GM12878 (cell line): ENCODE data around the gene SEC16A. TPM values are rescaled to one million over a fixed set of nuclear protein-coding genes. Genes with fewer than 3 reads are reported as not detected.

ENCODE experiments used
- ATAC-seq: fragments of 200-7000 bp; cut with Tn5 transposase; 3 replicates; pipeline ENCODE4 v1.9.1; 2020; ENCODE audit warnings: mild to moderate bottlenecking, moderate library complexity
- BruUV-seq: library from RNA; stranded (reverse); fragments of 400-500 nt; replicated peaks from 2 replicates; lab custom pipeline; 2021; lab: Mats Ljungman, UMichigan
- CTCF ChIA-PET: fragments of 300-600 bp; sonication (Branson Sonifier 250); formaldehyde crosslinking; extraction: SDS; loops from one replicate; lab custom pipeline; 2021; ENCODE audit warnings: inconsistent platforms; lab: Yijun Ruan, JAX
- POLR2A ChIA-PET: fragments of 350-600 bp; formaldehyde crosslinking; extraction: SDS; loops from one replicate; lab custom pipeline; 2021; ENCODE audit warnings: inconsistent platforms; lab: Charles Lee
- RAD21 ChIA-PET: fragments of 300-600 bp; sonication (Branson Sonifier 250); formaldehyde crosslinking; loops from one replicate; lab custom pipeline; 2023; ENCODE audit warnings: antibody characterized with exemption; ENCODE audit not compliant: unreplicated experiment; lab: Charles Lee
- SMC1A ChIA-PET: fragments of 300-600 bp; sonication (Branson Sonifier 250); formaldehyde crosslinking; loops from one replicate; lab custom pipeline; 2023; ENCODE audit not compliant: unreplicated experiment, uncharacterized antibody; lab: Charles Lee
- DNase-seq: peaks from one replicate; pipeline ENCODE4 v3.0.0-alpha.2; 2011; ENCODE audit warnings: low read depth, low spot score
- FAIRE-seq: peaks from 3 replicates; lab custom pipeline; 2011; peaks lifted over from hg19 to GRCh38; lab: Jason Lieb, UNC
- H2AFZ ChIP-seq: 2 replicates; pipeline ENCODE4 v1.6.0; 2011; ENCODE audit warnings: low read depth, low read length, control low read depth; ENCODE audit not compliant: control insufficient read depth
- H3K27ac ChIP-seq: 2 replicates; pipeline ENCODE4 v1.5.1; 2011; ENCODE audit warnings: control low read depth; ENCODE audit not compliant: control insufficient read depth, insufficient read depth
- H3K27me3 ChIP-seq, 2 experiments: replicated peaks in 1 of 2; 2 replicates each; pipeline versions ENCODE4 v1.6.0 to v1.6.1; 2011; ENCODE audit warnings: low read length in 1 of 2; ENCODE audit not compliant: control insufficient read depth in 2 of 2, insufficient read depth in 2 of 2
- H3K36me3 ChIP-seq, 2 experiments: 2 replicates each; pipeline ENCODE4 v1.5.1; 2011; ENCODE audit warnings: low read length in 1 of 2; ENCODE audit not compliant: control insufficient read depth in 2 of 2, insufficient read depth in 2 of 2
- H3K4me1 ChIP-seq: 2 replicates; pipeline ENCODE4 v1.6.1; 2011; ENCODE audit warnings: mild to moderate bottlenecking, low read length, moderate library complexity, mixed read lengths; ENCODE audit not compliant: control insufficient read depth, insufficient read depth
- H3K4me2 ChIP-seq: 2 replicates; pipeline ENCODE4 v1.6.0; 2011; ENCODE audit warnings: control low read depth; ENCODE audit not compliant: control insufficient read depth, insufficient read depth
- H3K4me3 ChIP-seq: fragments of 200-600 bp; sonication (generic); 2 replicates; pipeline ENCODE4 v1.5.1; 2016
- H3K79me2 ChIP-seq: 2 replicates; pipeline ENCODE4 v1.6.0; 2011; ENCODE audit warnings: low read length; ENCODE audit not compliant: control insufficient read depth, insufficient read depth
- H3K9ac ChIP-seq: 2 replicates; pipeline ENCODE4 v1.8.0; 2011; ENCODE audit warnings: low read length, control low read depth, mixed read lengths; ENCODE audit not compliant: control insufficient read depth, insufficient read depth
- H3K9me3 ChIP-seq: replicated peaks from 3 replicates; pipeline ENCODE4 v1.5.1; 2011; ENCODE audit warnings: mild to moderate bottlenecking, low read length; ENCODE audit not compliant: control insufficient read depth, insufficient read depth
- H4K20me1 ChIP-seq: 2 replicates; pipeline ENCODE4 v1.6.0; 2011; ENCODE audit not compliant: control insufficient read depth, insufficient read depth
- BHLHE40 ChIP-seq, 2 experiments: fragments of 450-650 bp in 1 of 2; IDR thresholded peaks; 2 replicates each; pipeline ENCODE4 v1.6.1; 2011 to 2017; ENCODE audit warnings: low read depth in 2 of 2, borderline replicate concordance in 1 of 2, improper control_type of control experiment in 1 of 2, low read length in 1 of 2, mild to moderate bottlenecking in 1 of 2
- BMI1 ChIP-seq: fragments of 450-650 bp; IDR thresholded peaks from 2 replicates; pipeline ENCODE4 v1.6.1; 2016; ENCODE audit warnings: mild to moderate bottlenecking, moderate library complexity, borderline replicate concordance
- CHD4 ChIP-seq: fragments of 200-600 bp; sonication (generic); IDR thresholded peaks from 2 replicates; pipeline ENCODE4 v1.6.1; 2016; ENCODE audit warnings: mild to moderate bottlenecking
- CTCF ChIP-seq, 3 experiments: IDR thresholded peaks in 2 of 3; conservative IDR thresholded peaks in 1 of 3; 2 replicates each; pipeline ENCODE4 v1.5.1; 2011; ENCODE audit warnings: low read depth in 3 of 3, low read length in 3 of 3, mild to moderate bottlenecking in 3 of 3, control low read depth in 2 of 3, moderate library complexity in 2 of 3, inconsistent platforms in 1 of 3, mixed read lengths in 1 of 3; ENCODE audit not compliant: control insufficient read depth in 2 of 3, insufficient read depth in 1 of 3; ENCODE audit errors: extremely low read depth in 1 of 3
- HDAC6 ChIP-seq: fragments of 200-600 bp; sonication (generic); IDR thresholded peaks from one replicate; pipeline ENCODE4 v1.8.0; 2017; ENCODE audit warnings: antibody characterized with exemption; ENCODE audit not compliant: unreplicated experiment
- HDGF ChIP-seq: fragments of 450-650 bp; IDR thresholded peaks from 2 replicates; pipeline ENCODE4 v1.6.1; 2016; ENCODE audit warnings: antibody characterized with exemption
- NKRF ChIP-seq: fragments of 450-650 bp; conservative IDR thresholded peaks from 2 replicates; pipeline ENCODE4 v1.6.1; 2017; ENCODE audit warnings: mild to moderate bottlenecking, moderate library complexity
- NR2F1 ChIP-seq: fragments of 450-650 bp; conservative IDR thresholded peaks from 2 replicates; pipeline ENCODE4 v1.6.1; 2017; ENCODE audit warnings: mild to moderate bottlenecking
- PAX5 ChIP-seq: IDR thresholded peaks from 2 replicates; pipeline ENCODE4 v1.6.1; 2011; ENCODE audit warnings: low read depth, low read length, borderline replicate concordance
- PBX3 ChIP-seq: IDR thresholded peaks from 2 replicates; pipeline ENCODE4 v1.6.1; 2011; ENCODE audit warnings: mild to moderate bottlenecking, low read depth, low read length, moderate library complexity; ENCODE audit not compliant: insufficient replicate concordance
- RELA ChIP-seq: fragments of 450-650 bp; IDR thresholded peaks from 2 replicates; pipeline ENCODE4 v1.8.0; 2014; ENCODE audit warnings: borderline replicate concordance; ENCODE audit not compliant: partially characterized antibody
- TARDBP ChIP-seq: IDR thresholded peaks from 2 replicates; pipeline ENCODE4 v1.6.1; 2016; ENCODE audit warnings: borderline replicate concordance
- YBX1 ChIP-seq: fragments of 450-650 bp; IDR thresholded peaks from 2 replicates; pipeline ENCODE4 v1.6.1; 2016; ENCODE audit warnings: antibody characterized with exemption
- WGBS: methylation state at CpG from one replicate; pipeline ENCODE4 v1.1.6; 2016; ENCODE audit warnings: low lambda C conversion rate; ENCODE audit not compliant: insufficient replicate concordance, insufficient coverage; ENCODE audit errors: missing lambda C conversion rate; 5-methylcytosine and 5-hydroxymethylcytosine counted together
- in situ Hi-C: fragments of 300-500 bp; cut with MboI; formaldehyde crosslinking; loops from 9 replicates; pipeline ENCODE4 v1.14.3; 2018; ENCODE audit warnings: mixed read lengths
- intact Hi-C: fragments of 100-400 bp; cut with micrococcal nuclease; formaldehyde crosslinking; loops from one replicate; pipeline ENCODE4 v1.14.2; 2022; ENCODE audit not compliant: unreplicated experiment
- polyA plus RNA-seq, 11 experiments: library from polyadenylated mRNA; depleted of rRNA in 4 of 11; unstranded in 6 of 11; stranded (reverse) in 5 of 11; fragments of >200 nt; fragmentation: Nextera tagmentation in 4 of 11; fragmentation: Illumina TruSeq in 1 of 11; extraction: Ambion mirVana in 4 of 11; extraction: Trizol in 1 of 11; gene quantifications; 1 replicate in 1 of 11; 2 replicates in 10 of 11; pipeline versions ENCODE4 v1.2.1 to v1.2.3, GENCODE V29; 2011 to 2016; ENCODE audit warnings: inconsistent platforms in 2 of 11, missing spikeins in 2 of 11, low read depth in 1 of 11
- total RNA-seq, 4 experiments: library from RNA; depleted of rRNA in 3 of 4; stranded (reverse); fragments of >200 nt in 3 of 4; fragmentation: Illumina TruSeq in 1 of 4; extraction: Trizol in 1 of 4; gene quantifications; 2 replicates each; pipeline versions ENCODE4 v1.2.1 to v1.2.3, GENCODE V29; 2013 to 2021

The SEC16A gene
- total and polyA plus RNA-seq, 10 of the 15 experiments (the other 5 are each of a cell fraction or from before 2014, with no cell fraction given), result 9.9 to 59.1 (median 21.7) TPM

DNA sequence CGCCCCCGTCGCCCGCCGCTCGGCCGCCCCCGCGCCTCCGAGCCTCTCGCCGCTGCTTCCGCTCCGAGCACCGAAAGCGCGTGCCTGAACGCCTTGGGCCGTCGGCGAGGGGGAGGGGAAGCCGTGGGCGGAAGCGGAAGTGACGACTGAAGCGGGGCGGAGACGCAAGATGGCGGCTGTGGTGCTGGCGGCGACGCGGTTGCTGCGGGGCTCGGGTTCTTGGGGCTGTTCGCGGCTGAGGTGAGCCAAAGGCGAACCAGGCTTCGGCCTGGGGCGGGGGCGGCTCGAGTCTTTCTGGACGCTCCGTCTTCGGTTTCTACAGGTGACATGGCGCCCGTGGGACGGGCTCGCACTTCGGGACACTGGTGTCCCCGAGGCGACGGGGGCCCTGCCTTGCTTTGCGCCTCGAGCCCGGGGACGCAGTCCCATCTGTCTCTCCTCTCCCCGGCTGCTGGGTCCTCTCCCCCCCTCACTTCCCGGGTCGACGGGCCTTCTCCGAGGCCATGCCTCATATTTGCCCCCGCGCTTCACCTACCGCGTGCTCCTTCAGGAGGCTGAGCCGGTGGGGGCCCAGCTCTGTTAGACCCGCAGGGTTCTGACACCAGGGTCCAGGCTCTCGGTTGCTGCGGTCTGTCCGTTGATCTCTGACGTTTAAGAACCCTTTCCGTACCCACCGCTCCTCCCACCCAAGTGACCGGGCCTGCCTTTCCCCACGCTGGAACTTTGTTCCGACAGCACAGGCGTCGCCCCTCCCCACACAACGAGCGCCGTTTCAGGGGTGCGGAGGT is 72.1 kb downstream of the SEC16A start, which contains the start of the genes ENTR1 and PMPCA (continued):
- TF ChIP-seq HDGF (0 out of 2 replicates have a peak, but pooled peaks have one; percentile 50), CHD4 (no peak), PBX3 (no peak), PAX5 (no peak)

DNA sequence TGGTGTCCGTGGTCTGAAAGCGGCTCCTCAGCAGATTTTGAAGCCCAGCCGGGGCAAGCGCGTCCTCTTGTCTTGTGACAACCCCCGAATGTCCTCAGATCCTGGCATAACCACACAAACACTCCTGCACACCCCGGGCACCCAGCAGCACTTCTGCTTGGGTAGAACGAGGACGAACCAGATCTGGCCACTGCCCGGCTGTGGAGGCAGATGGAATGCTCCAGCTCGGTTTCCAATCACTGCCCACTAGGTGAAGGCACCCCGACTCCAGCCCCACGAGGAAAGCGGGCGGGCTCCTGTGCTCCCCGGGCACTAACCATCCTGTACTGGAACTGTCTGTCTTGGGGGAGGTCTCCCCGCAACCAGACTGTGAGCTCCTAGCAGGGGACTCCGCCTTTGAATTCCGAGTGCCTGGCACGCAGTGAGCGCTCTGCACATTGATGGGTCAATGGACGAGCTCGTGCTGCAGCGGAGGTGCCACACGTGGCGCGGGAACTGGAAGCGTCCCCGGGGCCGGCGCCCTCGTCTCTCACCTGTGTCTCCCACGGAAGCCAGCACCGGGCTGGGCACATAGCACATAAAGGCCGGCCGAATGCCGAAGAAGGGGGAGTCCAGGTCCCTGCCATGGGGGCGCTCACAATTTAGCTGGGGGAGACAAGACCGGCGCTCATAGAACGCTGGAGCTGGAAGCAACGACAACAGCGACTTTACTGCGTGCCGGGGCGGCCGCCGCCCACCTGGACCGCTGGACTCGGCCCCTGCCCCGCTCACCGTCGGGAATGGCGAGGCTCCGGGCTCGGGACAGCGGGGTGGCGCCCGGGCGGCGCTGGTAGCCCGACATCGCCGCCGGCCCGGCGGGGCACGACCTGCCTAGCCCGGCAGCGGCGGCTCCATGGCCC is 73.0 kb downstream of the SEC16A start:
- 1% methylated on average over 47 of the region's 71 CpGs for WGBS
- ChIA-PET CTCF (interaction anchor here (0.6 to 2.0 kb wide), 5 partner anchors 9 to 350 kb away, joined by 3 to 21 read pairs (median 5); no protein-coding TSS in a partner anchor), SMC1A (interaction anchor here (0.8 to 1.4 kb wide), 3 partner anchors 9 to 215 kb away, joined by 3 to 4 read pairs (median 3); no protein-coding TSS in a partner anchor), POLR2A (interaction anchor here (0.7 to 1.9 kb wide), 7 partner anchors 9 to 660 kb away, joined by 3 to 11 read pairs (median 4); partner anchors contain the start of genes SAPCD2 and SNAPC4), RAD21 (interaction anchor here (1.2 kb wide), 1 partner anchor 8 kb away, joined by 3 read pairs; no protein-coding TSS in a partner anchor)
- DNase-seq, result no peak
- no peak for FAIRE-seq
- in situ Hi-C loops (no loop called here), intact Hi-C loops (loop anchor here (2.0 kb wide), 1 partner anchor 73 kb away; the partner anchor contains the start of gene SEC16A)
- Histone ChIP-seq H3K4me3 (peak overlapping the region; percentile 81), H3K27me3 (no peaks in the 10 kb centered on the region), H3K4me1 (peaks cover 25% of the 10 kb centered on the region), H3K27ac (peak overlapping the region; percentile 93), H4K20me1 (no peaks in the 10 kb centered on the region), H3K79me2 (peaks cover 55% of the 10 kb centered on the region), H3K36me3 (peaks cover 14 to 24% of the 10 kb centered on the region in 2 experiments; a peak in 3 of 4 replicates), H3K4me2 (peak overlapping the region; percentile 99), H3K9me3 (no peaks in the 10 kb centered on the region), H3K9ac (peak overlapping the region; percentile 97), H2AFZ (peak overlapping the region; percentile 47)
- peak; percentile 59 for ATAC-seq
- BruUV-seq, result TSS peak; percentile 68
- TF ChIP-seq NR2F1 (no peak), CTCF (IDR thresholded peaks at IDR 0.05 in 2 of 3, conservative IDR thresholded peaks at IDR 0.05 in 1 of 3; ENCODE audit: control insufficient read depth in 2 of 3, extremely low read depth in 1 of 3, insufficient read depth in 1 of 3, low read depth in 3 of 3, low read length in 3 of 3) (no peak), TARDBP (no peak; the same call in 1 of the 2 replicates), BHLHE40 (IDR thresholded peaks at IDR 0.05; ENCODE audit: borderline replicate concordance in 1 of 2, low read depth in 2 of 2, low read length in 1 of 2) (peak; percentile 26 to 46; a peak in 2 of 4 replicates), YBX1 (no peak), NKRF (peak; percentile 50), RELA (no peak), BMI1 (no peak), HDAC6 (no peak)
